ENCODE measurements around the gene MED13.
A peak's percentile ranks its signal among the peaks of the same experiment; 100 is the strongest.
"Not testable (repeated sequence)": the region's sequence is repeated elsewhere in the genome, so short reads cannot be mapped to it uniquely, and the experiment has no call there.

MED13 gene

DNA sequence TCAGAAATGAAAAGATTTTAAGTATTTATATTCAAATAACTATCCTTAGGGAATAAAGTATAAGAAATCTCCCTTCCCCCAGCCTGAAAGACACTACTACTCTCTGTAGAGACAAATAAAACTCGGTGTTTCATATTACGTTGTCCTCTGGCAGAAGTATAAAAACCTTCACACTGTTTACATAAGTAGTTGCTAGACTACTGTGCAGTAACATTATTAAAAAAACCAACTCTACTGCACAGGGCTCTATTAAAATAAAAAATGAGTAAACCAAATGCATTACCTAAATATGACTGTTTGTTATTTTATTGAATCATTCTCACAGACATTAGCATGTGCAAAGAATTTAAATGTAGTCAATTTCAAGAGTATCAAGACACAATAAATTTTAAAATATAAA, 67.4 kb downstream of the MED13 start:
- no peak for DNase-seq (ENCODE audit: low spot score)

DNA sequence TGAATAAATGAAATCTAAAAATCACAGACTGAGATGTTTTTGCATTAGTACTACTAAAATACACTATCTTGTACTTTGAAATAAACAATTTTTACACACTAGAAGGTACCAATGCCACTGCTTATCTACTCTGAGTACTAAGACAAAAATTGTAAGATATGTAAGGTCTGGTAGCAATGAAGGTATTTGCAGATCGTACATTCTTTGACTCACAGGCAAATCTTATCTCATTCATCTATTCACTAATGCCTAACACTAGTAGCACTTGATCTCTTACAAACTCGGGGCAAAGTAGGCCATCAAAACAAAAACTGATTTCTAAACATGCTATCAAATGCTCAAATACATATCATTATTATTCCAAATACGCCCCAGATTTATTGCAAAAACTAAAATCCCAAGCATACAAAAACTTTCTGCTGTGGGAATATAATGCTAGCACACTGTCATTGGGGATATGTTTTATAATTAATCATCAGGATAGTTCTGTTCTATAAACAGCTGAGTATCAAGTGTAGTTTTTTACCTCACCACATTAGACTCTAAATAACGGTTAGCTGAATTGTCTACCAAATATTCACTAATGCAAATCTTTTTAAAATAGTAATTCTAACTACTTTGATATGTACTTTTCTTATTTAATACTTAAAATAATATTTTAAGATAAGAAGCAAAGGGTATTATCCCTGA, 68.0 kb downstream of the MED13 start:
- no peak for DNase-seq (ENCODE audit: low spot score)

DNA sequence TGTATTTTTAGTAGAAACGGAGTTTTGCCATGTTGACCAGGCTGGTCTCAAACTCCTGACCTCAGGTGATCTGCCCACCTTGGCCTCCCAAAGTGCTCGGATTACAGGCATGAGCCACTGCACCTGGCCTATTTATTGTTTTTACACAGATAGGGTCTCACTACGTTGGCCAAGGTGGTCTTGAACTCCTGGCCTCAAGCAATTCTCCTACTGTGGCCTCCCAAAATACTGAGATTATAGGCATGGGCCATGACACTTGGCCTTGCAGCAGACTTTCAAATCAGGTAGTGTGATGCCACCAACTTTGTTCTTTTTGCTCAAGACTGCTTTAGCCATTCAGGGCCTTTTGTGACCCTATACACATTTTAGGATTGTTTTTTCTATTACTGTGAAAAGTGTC, 75.6 kb downstream of the MED13 start:
- DNase-seq (ENCODE audit: low spot score), result no peak

GRCh38 chr17:61986898-61987297, 78.2 kb downstream of the MED13 start:
- no peak for DNase-seq (ENCODE audit: low spot score)

- DNase-seq (ENCODE audit: low spot score), result no peak
Observed at GRCh38 chr17:61984821-61985220, 80.3 kb downstream of the MED13 start.

- no peak for DNase-seq (ENCODE audit: low spot score)
Observed at GRCh38 chr17:61981323-61981722, 83.8 kb downstream of the MED13 start.

DNA sequence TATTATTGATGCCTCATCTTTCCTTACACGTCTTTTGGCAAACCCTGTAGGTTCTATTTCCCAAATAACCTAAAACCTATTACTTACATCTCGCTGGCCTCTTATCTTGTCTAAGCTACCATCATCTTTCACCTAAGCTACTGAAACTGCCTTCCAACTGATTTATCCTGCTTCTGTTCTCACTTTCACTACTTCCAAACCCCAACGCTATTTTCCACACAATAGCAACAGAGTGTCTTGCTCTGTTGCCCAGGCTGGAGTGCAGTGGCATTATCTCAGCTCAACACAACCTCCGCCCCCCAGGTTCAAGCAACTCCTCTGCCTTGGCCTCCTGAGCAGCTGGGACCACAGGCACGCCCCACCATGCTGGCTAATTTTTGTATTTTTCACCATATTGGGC, 84.5 kb downstream of the MED13 start:
- no peak for DNase-seq (ENCODE audit: low spot score)

- DNase-seq (ENCODE audit: low spot score), result no peak
Observed at GRCh38 chr17:61974115-61974514, 91.0 kb downstream of the MED13 start.

GRCh38 chr17:61972311-61972710, 92.8 kb downstream of the MED13 start:
- DNase-seq (ENCODE audit: low spot score), result no peak

DNA sequence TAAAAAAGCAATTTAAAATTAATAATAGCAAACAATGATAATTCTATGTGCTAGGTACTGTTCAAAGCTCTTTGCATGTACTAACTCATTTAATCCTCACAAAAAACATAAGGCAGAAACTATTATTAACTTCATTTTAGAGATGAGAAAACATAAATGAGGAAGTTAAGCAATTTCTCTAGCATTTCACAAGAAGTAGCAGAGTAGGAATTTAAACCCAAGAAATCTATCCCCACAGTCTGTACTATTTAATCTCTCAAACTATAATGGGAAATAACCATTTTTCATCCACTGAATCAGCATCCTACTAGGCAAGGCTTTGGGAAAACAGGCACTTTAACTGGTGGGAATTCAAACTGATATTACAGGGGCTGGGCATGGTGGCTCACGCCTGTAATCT, 95.0 kb downstream of the MED13 start:
- no peak for DNase-seq (ENCODE audit: low spot score)

GRCh38 chr17:61968757-61969156, 96.3 kb downstream of the MED13 start:
- no peak for DNase-seq (ENCODE audit: low spot score)

DNA sequence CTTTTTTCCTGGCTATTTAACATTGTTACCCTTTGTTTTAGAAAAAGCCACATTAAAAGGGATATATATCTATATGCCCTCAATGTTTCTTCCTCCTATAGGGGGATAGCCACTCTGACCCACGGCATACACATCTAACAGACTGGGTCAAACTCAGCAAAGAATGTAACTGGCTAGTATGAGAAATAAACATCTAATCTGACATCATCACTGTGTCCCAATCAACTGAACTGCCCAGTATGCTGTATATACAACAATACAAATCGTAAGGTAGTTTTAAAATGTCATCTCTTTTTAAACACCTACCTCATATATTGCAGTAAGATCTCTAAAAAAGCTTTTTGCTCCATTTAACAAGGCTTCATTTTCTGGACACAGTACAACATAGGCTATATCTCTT, 97.3 kb downstream of the MED13 start:
- no peak for DNase-seq (ENCODE audit: low spot score)

DNA sequence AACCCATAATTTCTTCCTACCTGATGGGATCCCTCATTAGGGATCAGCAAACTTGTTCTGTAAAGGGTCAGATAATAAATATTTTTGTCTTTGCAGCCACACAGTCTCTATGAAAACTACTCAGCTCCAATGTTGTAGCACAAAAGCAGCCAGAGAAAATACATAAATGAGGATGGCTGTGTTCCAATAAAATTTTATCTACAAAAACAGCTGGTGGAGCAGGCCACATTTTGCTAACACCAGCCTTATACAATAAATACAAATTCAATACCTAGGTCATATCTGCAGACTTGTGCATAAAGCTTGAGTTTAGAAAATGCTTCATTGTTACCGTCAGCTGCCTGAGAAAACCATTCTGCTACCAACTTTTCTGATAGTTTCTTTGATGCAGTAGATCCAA, 98.9 kb downstream of the MED13 start:
- no peak for DNase-seq (ENCODE audit: low spot score)

GRCh38 chr17:61955619-61956018, 109.5 kb downstream of the MED13 start:
- no peak for DNase-seq (ENCODE audit: low spot score)

DNA sequence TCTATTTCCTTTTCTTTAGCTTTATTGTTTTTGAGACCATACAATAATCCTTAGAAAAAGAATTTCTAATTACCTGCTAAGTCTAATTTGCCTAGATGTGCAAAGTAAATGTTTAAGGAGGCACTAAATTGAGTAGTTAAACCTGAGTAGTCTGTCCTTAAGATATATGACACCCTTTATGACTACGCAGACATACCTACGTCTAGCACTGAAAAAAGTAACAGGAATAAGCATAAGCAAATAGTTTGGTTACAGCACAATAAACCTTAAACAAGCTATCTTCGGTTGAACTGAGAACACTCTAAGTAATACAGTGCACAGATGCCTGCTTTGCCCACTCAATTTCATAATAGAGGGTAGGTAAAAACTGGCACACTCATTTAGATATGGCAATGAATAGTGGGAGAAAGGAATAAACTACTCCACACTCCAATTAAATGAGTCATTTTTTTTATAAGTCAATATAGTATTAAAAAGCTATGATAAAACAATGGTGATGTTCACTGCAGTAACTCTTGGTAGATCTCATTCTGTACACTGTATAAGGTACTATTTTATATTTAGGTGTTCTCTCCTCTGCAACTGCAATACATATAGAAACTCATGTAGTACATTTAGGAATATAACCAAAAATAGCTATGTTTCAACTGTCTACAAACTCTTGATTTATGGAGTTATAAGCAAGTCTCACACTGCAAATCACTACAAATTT, 117.6 kb downstream of the MED13 start:
- DNase-seq (ENCODE audit: low spot score), result no peak

- DNase-seq (ENCODE audit: low spot score), result no peak
Observed at GRCh38 chr17:61946359-61946758, 118.7 kb downstream of the MED13 start.

GRCh38 chr17:61943117-61943516, 122.0 kb downstream of the MED13 start:
- DNase-seq (ENCODE audit: low spot score), result no peak

- DNase-seq (ENCODE audit: low spot score), result no peak
Observed at GRCh38 chr17:61942085-61942484, 123.0 kb downstream of the MED13 start.

DNA sequence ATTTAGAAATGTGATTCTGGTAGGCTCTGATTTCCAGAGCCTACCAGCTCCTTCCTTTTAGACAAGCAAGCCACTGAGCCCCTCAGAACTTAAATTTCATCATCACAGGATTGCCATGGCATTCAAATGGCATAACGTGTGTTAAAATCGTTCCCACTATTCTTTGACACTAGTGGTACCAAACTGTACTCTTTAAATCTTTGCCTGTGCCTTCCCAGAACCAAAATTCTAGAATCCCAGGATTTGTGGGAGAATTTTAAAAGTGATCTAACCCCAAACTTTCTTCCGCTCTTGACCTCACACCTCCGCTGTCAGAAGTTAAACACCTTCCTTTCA, 137.0 kb downstream of the MED13 start:
- DNase-seq (ENCODE audit: low spot score), result no peak

- DNase-seq (ENCODE audit: low spot score), result peak; percentile 95
Observed at GRCh38 chr17:61927208-61928100, 137.6 kb downstream of the MED13 start, which contains the start of gene INTS2. Gene INTS2 (minus strand): TSS chr17:61927982. CDS start chr17:61926644, 1,338 bp downstream.

DNA sequence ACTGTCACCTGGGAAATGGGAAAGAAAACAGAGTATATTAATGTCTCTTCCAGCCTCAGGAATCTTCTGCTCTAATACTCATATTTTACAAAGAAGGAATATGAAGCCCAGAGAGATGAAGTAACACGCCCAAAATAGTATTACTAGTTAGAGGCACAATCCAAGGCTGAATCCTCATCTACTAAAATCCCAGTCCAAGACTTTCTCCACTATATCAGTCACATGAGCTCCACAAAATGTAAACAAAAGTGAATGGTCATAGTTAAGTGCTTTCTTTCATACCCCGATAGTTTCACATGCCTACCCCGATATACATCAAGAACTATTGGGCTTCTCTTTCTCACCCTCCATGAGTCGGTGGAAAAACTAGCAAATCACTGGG, 138.3 kb downstream of the MED13 start:
- DNase-seq (ENCODE audit: low spot score), result no peak

- DNase-seq (ENCODE audit: low spot score), result not testable (repeated sequence)
Observed at GRCh38 chr17:61915162-61915561, 149.9 kb downstream of the MED13 start.

All from NAMALWA (cell line).